AG04450 (cell line): ENCODE measurements around the gene OR52E8. TPM values are rescaled to one million over a fixed set of nuclear protein-coding genes. Genes with fewer than 3 reads are reported as not detected.

Source experiments
- CTCF ChIA-PET: fragments of 300-600, 350-600 bp; formaldehyde crosslinking; extraction: SDS; loops from one replicate; lab custom pipeline; 2022; ENCODE audit warnings: antibody characterized with exemption, inconsistent platforms; lab: Charles Lee
- POLR2A ChIA-PET: fragments of 350-600 bp; formaldehyde crosslinking; extraction: SDS; loops from one replicate; lab custom pipeline; 2021; ENCODE audit warnings: antibody characterized with exemption, inconsistent platforms; lab: Yijun Ruan, JAX
- DNase-seq: peaks from one replicate; pipeline ENCODE4 v3.0.0-alpha.2; 2011; ENCODE audit warnings: low read depth, low spot score
- H3K27ac ChIP-seq: one replicate; pipeline ENCODE4 v1.5.1; 2012; ENCODE audit warnings: low read depth, low read length, control low read depth
- H3K27me3 ChIP-seq: one replicate; pipeline ENCODE4 v1.6.0; 2012; ENCODE audit warnings: low read length; ENCODE audit not compliant: control insufficient read depth, insufficient read depth
- H3K4me3 ChIP-seq: 2 replicates; pipeline ENCODE4 v1.5.1; 2011; ENCODE audit warnings: mild to moderate bottlenecking, low read depth, low read length, control low read depth
- H3K9me3 ChIP-seq: 2 replicates; pipeline ENCODE4 v1.5.1; 2012; ENCODE audit warnings: low read length; ENCODE audit not compliant: control insufficient read depth, insufficient read depth
- CTCF ChIP-seq: IDR thresholded peaks from 2 replicates; pipeline ENCODE4 v1.5.1; 2011; ENCODE audit warnings: low read depth, low read length, control low read depth, inconsistent platforms
- polyA plus RNA-seq: library from polyadenylated mRNA; depleted of rRNA; stranded (reverse); fragments of >200 nt; gene quantifications from 2 replicates; pipeline ENCODE4 v1.2.3, GENCODE V29; 2011

OR52E8 gene
- polyA plus RNA-seq, 1 experiment, result not detected

- Histone ChIP-seq H3K9me3 (no peaks in the 10 kb centered on the region), H3K4me3 (no peak overlapping the region), H3K27me3 (no peaks in the 10 kb centered on the region), H3K27ac (no peak overlapping the region)
- ChIA-PET CTCF (no interaction called here), POLR2A (no interaction called here)
- no peak for TF ChIP-seq CTCF
- no peak for DNase-seq
These were observed 6.5 kb downstream of the OR52E8 start for GRCh38 chr11:5851002-5851401.

GRCh38 chr11:5847711-5848110, 9.8 kb downstream of the OR52E8 start:
- no peak for TF ChIP-seq CTCF
- Histone ChIP-seq H3K9me3 (no peaks in the 10 kb centered on the region), H3K27me3 (no peaks in the 10 kb centered on the region), H3K4me3 (no peak overlapping the region), H3K27ac (no peak overlapping the region)
- ChIA-PET POLR2A (no interaction called here), CTCF (no interaction called here)
- DNase-seq, result no peak

GRCh38 chr11:5846701-5847100, 10.8 kb downstream of the OR52E8 start:
- Histone ChIP-seq H3K9me3 (no peaks in the 10 kb centered on the region), H3K27ac (no peak overlapping the region), H3K27me3 (no peaks in the 10 kb centered on the region), H3K4me3 (no peak overlapping the region)
- POLR2A ChIA-PET, result no interaction called here
- no peak for TF ChIP-seq CTCF
- no peak for DNase-seq
- CTCF ChIA-PET, result no interaction called here

GRCh38 chr11:5841797-5842196, 15.7 kb downstream of the OR52E8 start, which contains the start of gene OR52E6:
Gene OR52E6, minus strand, starts transcription at chr11:5841897. Its CDS starts 0 bp downstream, at chr11:5841897.
- no peak within 1 kb of the TSS for H3K27ac ChIP-seq
- H3K27me3 ChIP-seq, result no peaks in the 10 kb centered on the region
- POLR2A ChIA-PET, result no interaction called here
- no peak for TF ChIP-seq CTCF
- no peak within 1 kb of the TSS for H3K4me3 ChIP-seq
- CTCF ChIA-PET, result no interaction called here
- H3K9me3 ChIP-seq, result no peaks in the 10 kb centered on the region
- no peak for DNase-seq

GRCh38 chr11:5837695-5838094, 19.8 kb downstream of the OR52E8 start:
- no peaks in the 10 kb centered on the region for H3K9me3 ChIP-seq
- ChIA-PET CTCF (interaction anchor here (0.7 to 1.1 kb wide), 2 partner anchors 30 to 362 kb away, joined by 3 to 6 read pairs; no protein-coding TSS in a partner anchor), POLR2A (no interaction called here)
- no peak overlapping the region for H3K4me3 ChIP-seq
- no peaks in the 10 kb centered on the region for H3K27me3 ChIP-seq
- no peak for TF ChIP-seq CTCF
- H3K27ac ChIP-seq, result no peak overlapping the region
- no peak for DNase-seq
